ENCODE measurements around the gene IQGAP3.
"Not testable (repeated sequence)": the region's sequence is repeated elsewhere in the genome, so short reads cannot be mapped to it uniquely, and the experiment has no call there.

Gene IQGAP3

GRCh38 chr1:156560585-156561163 lies 11.7 kb downstream of the IQGAP3 start:
- DNase-seq: no peak

- no peak for DNase-seq
Observed at GRCh38 chr1:156559797-156560385, 12.5 kb downstream of the IQGAP3 start.

- no peak for DNase-seq
Observed at GRCh38 chr1:156559086-156559796, 13.1 kb downstream of the IQGAP3 start.

- DNase-seq: no peak
Observed at GRCh38 chr1:156556354-156556753, 16.0 kb downstream of the IQGAP3 start.

GRCh38 chr1:156555715-156556114 lies 16.6 kb downstream of the IQGAP3 start:
- DNase-seq: no peak

GRCh38 chr1:156554971-156555370 lies 17.4 kb downstream of the IQGAP3 start:
- no peak for DNase-seq

GRCh38 chr1:156553860-156554485 lies 18.4 kb downstream of the IQGAP3 start:
- no peak for DNase-seq

- not testable (repeated sequence) for DNase-seq
Observed at GRCh38 chr1:156552937-156553336, 19.4 kb downstream of the IQGAP3 start.

GRCh38 chr1:156552518-156552917 lies 19.8 kb downstream of the IQGAP3 start:
- DNase-seq: no peak

GRCh38 chr1:156551869-156552268 lies 20.5 kb downstream of the IQGAP3 start:
- no peak for DNase-seq

- no peak for DNase-seq
Observed at GRCh38 chr1:156551066-156551643, 21.2 kb downstream of the IQGAP3 start.

- DNase-seq: no peak
Observed at GRCh38 chr1:156550346-156550745, 22.0 kb downstream of the IQGAP3 start.

GRCh38 chr1:156549831-156550230 lies 22.5 kb downstream of the IQGAP3 start:
- DNase-seq: no peak

- no peak for DNase-seq
Observed at GRCh38 chr1:156549390-156549789, 23.0 kb downstream of the IQGAP3 start.

GRCh38 chr1:156547982-156548381 lies 24.4 kb downstream of the IQGAP3 start:
- DNase-seq: no peak

GRCh38 chr1:156547434-156547833 lies 24.9 kb downstream of the IQGAP3 start:
- no peak for DNase-seq

- no peak for DNase-seq
Observed at GRCh38 chr1:156546267-156546666, 26.1 kb downstream of the IQGAP3 start.

- DNase-seq: no peak
Observed at GRCh38 chr1:156544592-156545102, 27.7 kb downstream of the IQGAP3 start.

- no peak for DNase-seq
Observed at GRCh38 chr1:156543066-156543465, 29.3 kb downstream of the IQGAP3 start.

- no peak for DNase-seq
Observed at GRCh38 chr1:156540955-156541354, 31.4 kb downstream of the IQGAP3 start.

- DNase-seq: no peak
Observed at GRCh38 chr1:156539818-156540355, 32.5 kb downstream of the IQGAP3 start.

- no peak for DNase-seq
Observed at GRCh38 chr1:156538711-156539440, 33.5 kb downstream of the IQGAP3 start.
